ENCODE results near the gene SLC25A13.

SLC25A13 gene

GRCh38 chr7:96282835-96283234, 39.1 kb downstream of the SLC25A13 start:
- TF ChIP-seq CTCF (IDR thresholded peaks at IDR 0.05), result no peak

- no peak for TF ChIP-seq CTCF (IDR thresholded peaks at IDR 0.05)
Observed at GRCh38 chr7:96277921-96278320, 44.0 kb downstream of the SLC25A13 start.

- no peak for TF ChIP-seq CTCF (IDR thresholded peaks at IDR 0.05)
Observed at GRCh38 chr7:96276019-96276418, 45.9 kb downstream of the SLC25A13 start.

- TF ChIP-seq CTCF (IDR thresholded peaks at IDR 0.05), result no peak
Observed at GRCh38 chr7:96273716-96274115, 48.2 kb downstream of the SLC25A13 start.

- no peak for TF ChIP-seq CTCF (IDR thresholded peaks at IDR 0.05)
Observed at GRCh38 chr7:96269246-96269994, 52.5 kb downstream of the SLC25A13 start.

- no peak for TF ChIP-seq CTCF (IDR thresholded peaks at IDR 0.05)
Observed at GRCh38 chr7:96266580-96266979, 55.3 kb downstream of the SLC25A13 start.

GRCh38 chr7:96266015-96266414, 55.9 kb downstream of the SLC25A13 start:
- no peak for TF ChIP-seq CTCF (IDR thresholded peaks at IDR 0.05)

- no peak for TF ChIP-seq CTCF (IDR thresholded peaks at IDR 0.05)
Observed at GRCh38 chr7:96253964-96254363, 67.9 kb downstream of the SLC25A13 start.

Data from LNCAP (cell line).